GM19099 (cell line): ENCODE data around the gene CT45A8.
"Not testable (repeated sequence)": the region's sequence is repeated elsewhere in the genome, so short reads cannot be mapped to it uniquely, and the experiment has no call there.

Experiments used
- POLR2A ChIP-seq: IDR thresholded peaks from 3 replicates; pipeline ENCODE4 v1.6.1; 2011; ENCODE audit warnings: low read depth; ENCODE audit not compliant: insufficient read length; ENCODE audit errors: extremely low read depth

Gene CT45A8

GRCh38 chrX:135854438-135854837, at the start of gene CT45A8:
Gene CT45A8, minus strand, starts transcription at chrX:135854538. Its CDS starts 3,755 bp downstream, at chrX:135850783.
- not testable (repeated sequence) for TF ChIP-seq POLR2A

GRCh38 chrX:135893294-135893817, 39.0 kb upstream of the CT45A8 start, which contains the start of the genes CT45A10 and SAGE1:
Gene CT45A10, minus strand, starts transcription at chrX:135893444. Its CDS starts 8,100 bp downstream, at chrX:135885344.
Gene SAGE1, plus strand, starts transcription at chrX:135893716. Its CDS starts 2,527 bp downstream, at chrX:135896243.
- TF ChIP-seq POLR2A: no peak

DNA sequence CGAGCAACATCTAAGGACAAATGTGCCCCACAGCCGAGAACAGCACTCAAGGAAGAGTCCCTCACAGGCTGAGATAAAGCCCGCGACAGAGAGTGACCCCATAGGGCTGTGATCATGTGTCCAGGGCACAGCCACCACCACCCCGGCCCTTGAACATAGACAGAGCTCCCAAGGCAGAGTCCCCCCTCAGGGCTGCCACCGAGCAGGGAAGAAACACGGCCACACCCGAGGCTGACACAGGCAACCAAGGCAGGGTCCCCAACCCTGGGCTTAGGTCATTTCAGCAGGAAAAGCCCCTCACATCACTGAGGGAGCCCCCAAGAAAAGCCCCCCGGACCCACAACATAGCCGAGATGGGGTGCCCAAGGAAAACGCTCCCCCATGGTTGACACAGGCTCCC, 38.4 kb upstream of the CT45A8 start:
- no peak for TF ChIP-seq POLR2A

DNA sequence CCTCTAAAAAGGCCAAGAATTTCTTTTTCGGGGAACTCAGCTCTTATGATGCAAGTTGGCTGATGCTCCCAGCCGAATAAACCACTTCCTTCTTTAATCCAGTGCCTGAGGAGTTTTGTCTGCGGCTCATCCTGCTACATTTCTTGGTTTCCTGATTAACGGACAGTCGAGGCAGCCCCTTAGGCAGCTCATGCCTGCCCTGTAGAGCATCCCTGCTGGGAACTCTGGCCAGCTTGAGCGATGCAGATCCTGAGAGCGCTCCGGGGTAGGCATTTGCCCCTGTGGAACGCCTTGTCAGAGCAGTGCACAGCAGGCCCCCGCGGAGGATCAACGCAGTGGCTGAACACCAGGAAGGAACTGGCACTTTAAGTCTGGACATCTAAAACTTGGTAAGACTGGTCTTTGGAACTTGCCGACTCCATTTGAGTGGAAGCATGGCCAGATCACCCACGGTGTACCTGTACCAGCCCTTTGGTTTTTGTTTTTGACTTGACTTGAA, 35.8 kb upstream of the CT45A8 start:
- no peak for TF ChIP-seq POLR2A

- not testable (repeated sequence) for TF ChIP-seq POLR2A
Measured at GRCh38 chrX:135871712-135872111, 17.4 kb upstream of the CT45A8 start, which contains the start of gene CT45A9. Gene CT45A9, minus strand, starts transcription at chrX:135871812. Its CDS starts 3,751 bp downstream, at chrX:135868061.

- TF ChIP-seq POLR2A: not testable (repeated sequence)
Measured at GRCh38 chrX:135837180-135837579, 17.2 kb downstream of the CT45A8 start, which contains the start of gene CT45A7. Gene CT45A7, minus strand, starts transcription at chrX:135837280. Its CDS starts 3,747 bp downstream, at chrX:135833533.

- TF ChIP-seq POLR2A: not testable (repeated sequence)
Measured at GRCh38 chrX:135819912-135820311, 34.4 kb downstream of the CT45A8 start, which contains the start of gene CT45A2. Gene CT45A2, minus strand, starts transcription at chrX:135820012. Its CDS starts 3,747 bp downstream, at chrX:135816265.

DNA sequence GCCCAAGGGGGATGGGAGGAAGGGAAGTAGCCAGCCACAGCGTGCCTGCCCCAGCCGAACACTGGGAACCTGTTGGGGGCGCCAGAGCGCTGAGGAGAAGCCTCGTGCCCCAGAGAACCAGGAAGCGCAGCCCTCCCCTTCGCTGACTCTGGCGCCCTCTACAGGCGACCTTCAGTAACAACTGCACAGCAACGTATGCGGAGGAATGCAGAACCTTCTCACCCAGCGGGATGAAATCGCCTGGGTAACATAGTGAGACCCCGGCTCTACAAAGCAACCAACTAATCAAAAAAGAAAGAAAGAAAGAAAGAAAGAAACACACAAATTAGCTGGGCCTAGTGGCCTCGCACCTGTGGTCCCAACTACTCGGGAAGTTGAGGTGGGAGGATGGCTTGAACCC, 51.7 kb downstream of the CT45A8 start, which contains the start of gene CT45A6:
Gene CT45A6, minus strand, starts transcription at position 101 of the 400 bp plus-strand sequence. CDS start 3,794 bp downstream, outside the sequence.
- not testable (repeated sequence) for TF ChIP-seq POLR2A
